DND-41 (cell line): ENCODE measurements around the gene SOX6.

Source experiments
- ATAC-seq: fragments of 200-7000 bp; cut with Tn5 transposase; 3 replicates; pipeline ENCODE4 v1.9.1; 2021; ENCODE audit warnings: low read depth; ENCODE audit not compliant: insufficient read depth
- DNase-seq: peaks from one replicate; pipeline ENCODE4 v3.0.0-alpha.2; 2020
- H2AFZ ChIP-seq: 2 replicates; pipeline ENCODE4 v1.6.0; 2012; ENCODE audit warnings: low read depth, low read length
- H3K27ac ChIP-seq: 2 replicates; pipeline ENCODE4 v1.5.1; 2012; ENCODE audit warnings: low read length, inconsistent platforms
- H3K27me3 ChIP-seq: fragments of 200-600 bp; sonication (generic); 2 replicates; pipeline ENCODE4 v1.6.0; 2012; ENCODE audit warnings: low read length, mild to moderate bottlenecking, inconsistent platforms; ENCODE audit not compliant: insufficient read depth, poor library complexity
- H3K36me3 ChIP-seq: 2 replicates; pipeline ENCODE4 v1.5.1; 2012; ENCODE audit warnings: low read length, inconsistent platforms; ENCODE audit not compliant: insufficient read depth
- H3K4me1 ChIP-seq: 2 replicates; pipeline ENCODE4 v1.5.1; 2012; ENCODE audit warnings: mild to moderate bottlenecking, low read length; ENCODE audit not compliant: insufficient read depth
- H3K4me2 ChIP-seq: 2 replicates; pipeline ENCODE4 v1.6.0; 2012; ENCODE audit warnings: mild to moderate bottlenecking, moderate library complexity, low read length, inconsistent platforms; ENCODE audit not compliant: insufficient read depth
- H3K4me3 ChIP-seq, 2 experiments: fragments of 200-600 bp in 1 of 2; shearing (Covaris generic) in 1 of 2; 2 replicates each; pipeline ENCODE4 v1.5.1; 2012 to 2016; ENCODE audit warnings: inconsistent platforms in 2 of 2, low read length in 2 of 2, mild to moderate bottlenecking in 2 of 2, low read depth in 1 of 2, moderate library complexity in 1 of 2
- H3K79me2 ChIP-seq: 2 replicates; pipeline ENCODE4 v1.6.0; 2012; ENCODE audit warnings: low read length, inconsistent platforms; ENCODE audit not compliant: insufficient read depth
- H3K9ac ChIP-seq: 2 replicates; pipeline ENCODE4 v1.6.0; 2012; ENCODE audit warnings: low read depth, mild to moderate bottlenecking, inconsistent platforms, low read length, moderate library complexity
- H3K9me3 ChIP-seq: 2 replicates; pipeline ENCODE4 v1.5.1; 2012; ENCODE audit warnings: low read length, moderate library complexity, mild to moderate bottlenecking, inconsistent platforms; ENCODE audit not compliant: insufficient read depth, severe bottlenecking
- H4K20me1 ChIP-seq: 2 replicates; pipeline ENCODE4 v1.6.0; 2012; ENCODE audit warnings: low read length; ENCODE audit not compliant: insufficient read depth
- CTCF ChIP-seq: IDR thresholded peaks from 2 replicates; pipeline ENCODE4 v1.5.1; 2012; ENCODE audit warnings: borderline replicate concordance, low read length, moderate library complexity, mild to moderate bottlenecking; ENCODE audit not compliant: poor library complexity, severe bottlenecking; ENCODE audit errors: extremely low read depth
- EZH2 ChIP-seq: IDR thresholded peaks from 3 replicates; pipeline ENCODE4 v1.6.1; 2012; ENCODE audit warnings: borderline replicate concordance, low read depth, mild to moderate bottlenecking, moderate library complexity, low read length, inconsistent platforms; ENCODE audit not compliant: severe bottlenecking

SOX6 gene

GRCh38 chr11:15972838-15973237 lies 383.5 kb downstream of the SOX6 start:
- peaks cover 4% of the 10 kb centered on the region for H3K27me3 ChIP-seq
- H3K79me2 ChIP-seq = no peaks in the 10 kb centered on the region
- no peak overlapping the region for H3K9ac ChIP-seq
- H4K20me1 ChIP-seq = no peaks in the 10 kb centered on the region
- H2AFZ ChIP-seq = no peak overlapping the region
- no peak for TF ChIP-seq EZH2
- no peak for TF ChIP-seq CTCF
- H3K27ac ChIP-seq = no peak overlapping the region
- no peak overlapping the region for H3K4me2 ChIP-seq
- H3K4me1 ChIP-seq = no peaks in the 10 kb centered on the region
- no peak for ATAC-seq
- no peaks in the 10 kb centered on the region for H3K36me3 ChIP-seq
- no peak for DNase-seq
- H3K4me3 ChIP-seq = no peak overlapping the region
- no peaks in the 10 kb centered on the region for H3K9me3 ChIP-seq

- Histone ChIP-seq H2AFZ (no peak overlapping the region), H3K4me3 (no peak overlapping the region), H3K27ac (no peak overlapping the region), H3K4me2 (no peak overlapping the region), H3K79me2 (no peaks in the 10 kb centered on the region), H3K9ac (no peak overlapping the region), H3K36me3 (no peaks in the 10 kb centered on the region), H3K27me3 (no peaks in the 10 kb centered on the region), H4K20me1 (no peaks in the 10 kb centered on the region), H3K4me1 (no peaks in the 10 kb centered on the region), H3K9me3 (no peaks in the 10 kb centered on the region)
- ATAC-seq = no peak
- DNase-seq = no peak
- TF ChIP-seq EZH2 (no peak), CTCF (no peak)
Measured at GRCh38 chr11:15971215-15971546, 385.2 kb downstream of the SOX6 start.

- DNase-seq (no peak), ATAC-seq (no peak)
- no peaks in the 10 kb centered on the region for H3K27me3 ChIP-seq
- no peaks in the 10 kb centered on the region for H3K9me3 ChIP-seq
- H3K79me2 ChIP-seq = no peaks in the 10 kb centered on the region
- no peak overlapping the region for H3K4me2 ChIP-seq
- no peak overlapping the region for H3K27ac ChIP-seq
- H2AFZ ChIP-seq = no peak overlapping the region
- H4K20me1 ChIP-seq = no peaks in the 10 kb centered on the region
- no peak overlapping the region for H3K4me3 ChIP-seq
- H3K4me1 ChIP-seq = no peaks in the 10 kb centered on the region
- H3K9ac ChIP-seq = no peak overlapping the region
- H3K36me3 ChIP-seq = no peaks in the 10 kb centered on the region
- TF ChIP-seq CTCF = no peak
- TF ChIP-seq EZH2 = no peak
Measured at GRCh38 chr11:15970506-15971214, 385.7 kb downstream of the SOX6 start.
